Mesendoderm (in vitro differentiated cells): ENCODE measurements around the gene LRRC8D.
A peak's percentile ranks its signal among the peaks of the same experiment; 100 is the strongest.

Source experiments
- DNase-seq: peaks from one replicate; pipeline ENCODE4 v3.0.0; 2013
- H2AK5ac ChIP-seq: 2 replicates; pipeline ENCODE4 v1.6.1; 2013; ENCODE audit warnings: low read length, inconsistent platforms
- H2BK120ac ChIP-seq: 2 replicates; pipeline ENCODE4 v1.6.1; 2013; ENCODE audit warnings: low read depth, mild to moderate bottlenecking, low read length, moderate library complexity, mixed read lengths
- H2BK15ac ChIP-seq: replicated peaks from 2 replicates; pipeline ENCODE4 v1.6.1; 2013; ENCODE audit warnings: low read depth, mild to moderate bottlenecking, moderate library complexity
- H2BK5ac ChIP-seq: 2 replicates; pipeline ENCODE4 v1.6.1; 2013; ENCODE audit warnings: low read length, inconsistent platforms
- H3K18ac ChIP-seq: 2 replicates; pipeline ENCODE4 v1.6.1; 2013; ENCODE audit warnings: mild to moderate bottlenecking, low read length, mixed read lengths
- H3K23ac ChIP-seq: one replicate; pipeline ENCODE4 v1.6.1; 2013; ENCODE audit warnings: low read length
- H3K27ac ChIP-seq: 2 replicates; pipeline ENCODE4 v1.5.1; 2013; ENCODE audit warnings: low read depth, mild to moderate bottlenecking, inconsistent platforms, low read length, moderate library complexity
- H3K27me3 ChIP-seq: 2 replicates; pipeline ENCODE4 v1.6.1; 2013; ENCODE audit warnings: low read length, control low read depth, mild to moderate bottlenecking, inconsistent platforms; ENCODE audit not compliant: insufficient read depth, poor library complexity
- H3K36me3 ChIP-seq: 2 replicates; pipeline ENCODE4 v1.6.1; 2013; ENCODE audit warnings: low read length, inconsistent platforms; ENCODE audit not compliant: control insufficient read depth, insufficient read depth
- H3K4ac ChIP-seq: one replicate; pipeline ENCODE4 v1.6.1; 2013; ENCODE audit warnings: low read depth, mild to moderate bottlenecking, low read length, moderate library complexity
- H3K4me1 ChIP-seq: 2 replicates; pipeline ENCODE4 v1.6.1; 2013; ENCODE audit warnings: low read depth, low read length, inconsistent platforms; ENCODE audit not compliant: control insufficient read depth
- H3K4me2 ChIP-seq: 2 replicates; pipeline ENCODE4 v1.6.1; 2013; ENCODE audit warnings: low read length
- H3K4me3 ChIP-seq: 2 replicates; pipeline ENCODE4 v1.5.1; 2013; ENCODE audit warnings: mild to moderate bottlenecking, low read length
- H3K56ac ChIP-seq: one replicate; pipeline ENCODE4 v1.6.1; 2013; ENCODE audit warnings: low read length
- H3K79me1 ChIP-seq: 2 replicates; pipeline ENCODE4 v1.6.1; 2013; ENCODE audit warnings: low read length, inconsistent platforms
- H3K79me2 ChIP-seq: 2 replicates; pipeline ENCODE4 v1.6.1; 2013; ENCODE audit warnings: mild to moderate bottlenecking, low read length; ENCODE audit not compliant: control insufficient read depth, insufficient read depth
- H3K9ac ChIP-seq: 2 replicates; pipeline ENCODE4 v1.6.1; 2013; ENCODE audit warnings: low read length, inconsistent platforms
- H4K5ac ChIP-seq: one replicate; pipeline ENCODE4 v1.6.1; 2013; ENCODE audit warnings: low read length
- H4K8ac ChIP-seq: one replicate; pipeline ENCODE4 v1.6.1; 2013; ENCODE audit warnings: low read depth, mild to moderate bottlenecking, control low read depth, low read length, moderate library complexity
- WGBS: extraction: QIAGEN DNeasy Blood & Tissue Kit; methylation state at CpG from one replicate; pipeline ENCODE4 v1.1.7; 2013; ENCODE audit warnings: low lambda C conversion rate, missing lambda C conversion rate; ENCODE audit not compliant: insufficient coverage; ENCODE audit errors: extremely low coverage; 5-methylcytosine and 5-hydroxymethylcytosine counted together

Gene LRRC8D

DNA sequence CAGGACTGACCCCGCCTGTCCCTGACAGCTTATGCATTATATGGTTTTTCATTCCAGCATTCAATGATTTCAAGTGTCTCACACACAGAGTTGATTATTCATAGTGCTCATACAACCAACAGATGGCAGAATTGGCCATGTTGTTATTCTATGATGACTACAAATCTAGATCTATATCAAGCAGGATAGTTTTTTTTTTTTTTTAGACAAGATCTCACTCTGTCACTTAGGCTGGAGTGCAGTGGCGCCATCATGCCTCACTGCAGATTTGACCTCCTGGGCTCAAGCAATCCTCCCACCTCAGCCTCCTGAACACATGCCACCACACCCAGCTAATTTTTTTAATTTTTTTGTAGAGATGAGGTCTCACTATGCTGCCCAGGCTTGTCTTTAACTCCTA, 40.1 kb upstream of the LRRC8D start:
- H3K4me3 ChIP-seq: no peak overlapping the region
- no peaks in the 10 kb centered on the region for H3K4me1 ChIP-seq
- no peaks in the 10 kb centered on the region for H3K79me1 ChIP-seq
- no peak overlapping the region for H3K9ac ChIP-seq
- no peak overlapping the region for H2BK15ac ChIP-seq
- no CpG with 5 or more reads among the region's 2 CpGs for WGBS
- DNase-seq: peak; percentile 40
- no peak overlapping the region for H3K4me2 ChIP-seq
- H2AK5ac ChIP-seq: no peak overlapping the region
- H3K4ac ChIP-seq: no peak overlapping the region
- no peak overlapping the region for H3K27ac ChIP-seq
- no peaks in the 10 kb centered on the region for H3K27me3 ChIP-seq
- H3K23ac ChIP-seq: no peak overlapping the region
- H4K5ac ChIP-seq: no peak overlapping the region
- H3K56ac ChIP-seq: no peak overlapping the region
- H3K79me2 ChIP-seq: no peaks in the 10 kb centered on the region
- no peak overlapping the region for H2BK120ac ChIP-seq
- H3K18ac ChIP-seq: no peak overlapping the region
- no peaks in the 10 kb centered on the region for H3K36me3 ChIP-seq
- H2BK5ac ChIP-seq: no peak overlapping the region
- no peak overlapping the region for H4K8ac ChIP-seq

DNA sequence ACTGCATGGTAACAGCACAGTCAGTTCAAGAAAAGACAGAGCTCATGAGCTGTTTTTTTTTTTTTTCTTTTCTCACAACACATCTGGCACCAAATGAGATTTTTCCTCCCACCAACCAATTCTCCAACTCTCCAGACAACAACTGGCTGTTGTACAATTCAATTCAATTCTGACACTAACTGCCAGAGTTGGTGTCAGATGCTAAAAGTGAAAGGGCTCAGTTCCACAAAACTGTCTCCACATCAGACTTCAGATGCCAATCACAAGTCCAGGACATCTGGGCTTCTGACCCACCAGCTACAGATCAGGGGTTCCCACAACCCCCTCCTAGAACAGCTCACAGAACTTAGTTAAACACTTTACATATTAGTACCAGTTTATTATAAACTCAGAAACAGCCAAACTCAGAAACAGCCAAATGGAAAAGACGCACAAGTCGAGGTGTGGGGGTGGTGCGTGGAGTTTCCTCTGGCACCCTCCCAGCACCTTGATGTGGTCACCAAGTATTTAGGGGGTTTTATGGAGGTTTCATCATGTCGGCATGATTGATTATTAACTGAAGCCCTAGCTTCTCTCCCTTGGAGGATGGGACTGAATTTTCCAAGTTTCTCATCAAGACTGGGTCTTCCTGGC, 39.2 kb upstream of the LRRC8D start:
- H2BK15ac ChIP-seq: no peak overlapping the region
- H3K18ac ChIP-seq: no peak overlapping the region
- H3K79me2 ChIP-seq: no peaks in the 10 kb centered on the region
- no peak overlapping the region for H2AK5ac ChIP-seq
- H3K27ac ChIP-seq: no peak overlapping the region
- WGBS: no CpG with 5 or more reads among the region's 4 CpGs
- no peak overlapping the region for H3K4me2 ChIP-seq
- no peak overlapping the region for H3K9ac ChIP-seq
- no peak overlapping the region for H3K4ac ChIP-seq
- H4K8ac ChIP-seq: no peak overlapping the region
- DNase-seq: no peak
- H3K79me1 ChIP-seq: no peaks in the 10 kb centered on the region
- H3K56ac ChIP-seq: no peak overlapping the region
- no peaks in the 10 kb centered on the region for H3K36me3 ChIP-seq
- H3K4me3 ChIP-seq: no peak overlapping the region
- H3K23ac ChIP-seq: no peak overlapping the region
- H4K5ac ChIP-seq: no peak overlapping the region
- H3K27me3 ChIP-seq: no peaks in the 10 kb centered on the region
- no peak overlapping the region for H2BK120ac ChIP-seq
- H3K4me1 ChIP-seq: no peaks in the 10 kb centered on the region
- no peak overlapping the region for H2BK5ac ChIP-seq

DNA sequence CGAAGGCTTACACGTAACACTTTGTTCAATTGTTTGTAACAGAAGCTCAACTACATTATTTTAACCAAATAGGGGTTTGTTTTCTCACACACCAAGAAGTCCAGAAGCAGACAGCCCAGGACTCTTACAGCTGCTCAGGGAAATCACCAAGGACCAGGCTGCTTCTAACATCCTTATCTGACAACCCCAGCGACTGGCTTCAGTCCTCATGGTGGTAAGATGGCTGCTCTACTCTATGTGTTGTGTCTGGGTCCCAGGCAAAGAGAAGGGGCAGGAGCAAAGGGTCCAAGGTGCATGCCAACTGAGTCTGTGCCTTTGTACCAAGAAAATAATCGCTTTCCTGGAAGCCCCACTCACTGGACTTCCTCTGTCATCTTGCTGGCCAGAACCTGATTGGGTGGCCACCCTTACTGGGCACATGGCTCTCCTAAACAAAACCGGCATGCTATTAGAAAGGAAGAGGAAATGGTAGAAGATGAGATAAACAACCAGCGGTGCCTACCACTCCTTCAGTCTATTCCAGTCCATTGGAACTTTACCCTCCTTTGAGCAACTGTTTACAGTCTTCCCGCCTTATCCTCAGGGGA, 34.1 kb upstream of the LRRC8D start:
- Histone ChIP-seq H2AK5ac (no peak overlapping the region), H4K8ac (no peak overlapping the region), H4K5ac (no peak overlapping the region), H3K23ac (no peak overlapping the region), H3K27ac (no peak overlapping the region), H3K9ac (no peak overlapping the region), H3K18ac (no peak overlapping the region), H3K27me3 (no peaks in the 10 kb centered on the region), H3K4ac (no peak overlapping the region), H2BK5ac (no peak overlapping the region), H3K4me2 (no peak overlapping the region), H2BK120ac (no peak overlapping the region), H3K36me3 (no peaks in the 10 kb centered on the region), H3K79me2 (no peaks in the 10 kb centered on the region), H3K4me1 (no peaks in the 10 kb centered on the region), H3K79me1 (no peaks in the 10 kb centered on the region), H3K56ac (no peak overlapping the region), H2BK15ac (no peak overlapping the region), H3K4me3 (no peak overlapping the region)
- no peak for DNase-seq
- WGBS: no CpG with 5 or more reads among the region's 7 CpGs

DNA sequence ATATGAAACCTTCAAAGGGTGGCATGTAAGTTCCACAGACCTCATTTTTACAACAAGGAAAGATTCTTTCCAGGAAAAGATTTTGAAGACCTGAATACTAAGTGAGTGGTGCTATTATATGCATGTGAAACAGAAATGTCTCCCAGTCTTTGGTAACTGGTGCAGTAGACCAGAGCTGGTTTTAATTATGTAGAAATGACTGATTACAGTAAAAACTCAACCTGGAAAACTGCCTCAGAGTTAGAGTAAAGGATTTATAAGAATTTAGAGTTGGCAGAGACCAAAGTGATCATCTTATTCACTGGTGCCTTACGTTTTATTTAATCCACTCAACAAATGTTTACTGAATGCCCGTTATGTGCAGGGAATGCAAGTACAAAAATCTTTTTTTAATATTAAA, 30.2 kb upstream of the LRRC8D start:
- Histone ChIP-seq H2BK15ac (no peak overlapping the region), H3K27ac (no peak overlapping the region), H2AK5ac (no peak overlapping the region), H3K4me2 (no peak overlapping the region), H3K18ac (no peak overlapping the region), H3K4ac (no peak overlapping the region), H3K4me1 (no peaks in the 10 kb centered on the region), H2BK120ac (no peak overlapping the region), H3K79me2 (no peaks in the 10 kb centered on the region), H3K27me3 (no peaks in the 10 kb centered on the region), H3K56ac (no peak overlapping the region), H3K4me3 (no peak overlapping the region), H4K8ac (no peak overlapping the region), H3K23ac (no peak overlapping the region), H2BK5ac (no peak overlapping the region), H4K5ac (no peak overlapping the region), H3K79me1 (no peaks in the 10 kb centered on the region), H3K36me3 (no peaks in the 10 kb centered on the region), H3K9ac (no peak overlapping the region)
- no peak for DNase-seq
- no CpG with 5 or more reads among the region's 2 CpGs for WGBS

DNA sequence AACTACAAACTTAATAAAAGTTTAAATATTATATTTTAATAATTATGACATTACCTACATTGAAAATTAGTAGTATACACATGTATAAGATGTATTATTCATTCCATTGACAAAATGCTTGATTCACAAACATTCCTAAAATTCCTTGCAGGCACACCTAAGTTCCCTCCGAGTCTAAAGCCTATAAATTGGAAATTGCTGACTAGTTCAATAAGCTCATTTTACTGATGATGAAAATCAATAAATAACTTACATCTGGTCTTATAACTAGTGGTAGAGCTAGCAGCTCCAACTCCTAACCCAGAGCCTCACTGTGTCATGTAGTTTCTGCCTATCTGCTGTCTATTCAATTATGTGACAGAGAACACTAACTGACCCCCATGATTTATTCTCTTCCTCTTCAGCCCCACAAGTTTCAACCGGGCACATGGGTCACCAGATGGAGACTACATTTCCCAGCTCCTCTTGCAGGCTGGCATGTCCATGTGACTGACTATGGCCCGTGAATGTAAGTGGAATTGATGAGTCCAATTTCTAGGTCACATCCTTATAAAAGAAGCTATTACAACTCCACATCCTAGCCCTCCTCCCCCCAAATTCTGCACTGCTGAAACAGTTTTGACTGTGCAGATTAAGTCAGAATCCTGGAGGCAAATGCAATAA, 29.6 kb upstream of the LRRC8D start:
- no peak overlapping the region for H4K8ac ChIP-seq
- no peak overlapping the region for H2BK5ac ChIP-seq
- no peak for DNase-seq
- no peak overlapping the region for H3K56ac ChIP-seq
- H3K27ac ChIP-seq: no peak overlapping the region
- H3K79me2 ChIP-seq: no peaks in the 10 kb centered on the region
- no peak overlapping the region for H3K9ac ChIP-seq
- no peak overlapping the region for H4K5ac ChIP-seq
- no peaks in the 10 kb centered on the region for H3K79me1 ChIP-seq
- H2BK15ac ChIP-seq: no peak overlapping the region
- H3K4me1 ChIP-seq: no peaks in the 10 kb centered on the region
- no peak overlapping the region for H2BK120ac ChIP-seq
- no peak overlapping the region for H3K4me3 ChIP-seq
- no peak overlapping the region for H3K18ac ChIP-seq
- H3K27me3 ChIP-seq: no peaks in the 10 kb centered on the region
- H3K4me2 ChIP-seq: no peak overlapping the region
- no peak overlapping the region for H3K4ac ChIP-seq
- no peak overlapping the region for H2AK5ac ChIP-seq
- H3K36me3 ChIP-seq: no peaks in the 10 kb centered on the region
- WGBS: no CpG with 5 or more reads among the region's 3 CpGs
- no peak overlapping the region for H3K23ac ChIP-seq
